HG02642 (cell line): Measurements from ENCODE around the gene FAM236B.
"Not testable (repeated sequence)": the region's sequence is repeated elsewhere in the genome, so short reads cannot be mapped to it uniquely, and the experiment has no call there.

Experiments used
- ATAC-seq: cut with Tn5 transposase; IDR thresholded peaks from one replicate; pipeline ENCODE4 v1.9.1; 2021; ENCODE audit warnings: mild to moderate bottlenecking; ENCODE audit not compliant: unreplicated experiment, poor library complexity

Gene FAM236B

DNA sequence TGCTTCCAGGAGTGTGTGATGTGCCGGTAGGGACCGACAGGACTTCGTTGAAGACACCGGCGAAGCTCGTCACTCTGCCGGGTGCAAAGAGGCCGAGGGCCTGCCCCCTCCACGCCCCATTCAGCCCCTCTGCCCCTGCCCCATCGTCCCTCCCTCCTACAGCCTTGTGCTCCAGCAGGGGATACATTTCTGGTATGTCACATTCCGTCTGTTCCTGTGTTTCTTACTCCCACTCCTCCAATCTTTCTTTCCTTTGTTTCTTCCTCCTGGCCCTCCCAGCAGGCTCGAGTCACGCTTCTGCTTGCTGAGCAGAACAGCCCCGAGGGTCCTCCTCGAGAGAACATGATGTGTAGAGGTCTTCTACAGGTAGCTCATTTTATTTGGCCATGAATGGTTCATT lies at the start of gene FAM236B:
Gene FAM236B, minus strand, starts transcription at position 101 of the 400 bp plus-strand sequence. Its CDS starts 100 bp downstream, at position 1.
- ATAC-seq: not testable (repeated sequence)

DNA sequence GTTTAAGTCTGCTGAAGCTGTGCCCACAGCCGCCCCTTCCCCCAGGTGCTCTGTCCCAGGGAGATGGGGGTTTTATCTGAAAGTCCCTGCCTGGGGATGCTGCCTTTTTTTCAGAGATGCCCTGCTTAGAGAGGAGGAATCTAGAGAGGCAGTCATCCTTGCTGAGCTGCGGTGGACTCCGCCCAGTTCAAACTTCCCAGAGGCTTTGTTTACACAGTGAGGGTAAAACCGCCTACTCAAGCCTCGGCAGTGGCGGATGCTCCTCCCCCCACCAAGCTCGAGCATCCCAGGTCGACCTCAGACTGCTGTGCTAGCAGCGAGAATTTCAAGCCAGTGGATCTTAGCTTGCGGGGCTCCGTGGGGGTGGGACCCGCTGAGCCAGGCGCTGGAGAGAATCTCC lies 48.2 kb upstream of the FAM236B start:
- not testable (repeated sequence) for ATAC-seq

DNA sequence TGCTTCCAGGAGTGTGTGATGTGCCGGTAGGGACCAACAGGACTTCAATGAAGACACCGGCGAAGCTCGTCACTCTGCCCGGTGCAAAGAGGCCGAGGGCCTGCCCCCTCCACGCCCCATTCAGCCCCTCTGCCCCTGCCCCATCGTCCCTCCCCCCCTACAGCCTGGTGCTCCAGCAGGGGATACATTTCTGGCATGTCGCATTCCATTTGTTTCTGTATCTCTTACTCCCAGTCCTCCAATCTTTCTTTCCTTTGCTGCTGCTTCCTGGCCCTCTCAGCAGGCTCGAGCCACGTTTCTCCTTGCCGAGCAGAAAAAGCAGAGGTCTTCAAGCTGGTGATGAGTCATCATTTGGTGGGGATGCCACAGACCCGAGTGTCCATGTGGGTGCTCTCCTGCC lies 25.6 kb upstream of the FAM236B start, which contains the start of gene FAM236D:
Gene FAM236D, minus strand, starts transcription at position 101 of the 400 bp plus-strand sequence. Its CDS starts 100 bp downstream, at position 1.
- ATAC-seq: not testable (repeated sequence)

DNA sequence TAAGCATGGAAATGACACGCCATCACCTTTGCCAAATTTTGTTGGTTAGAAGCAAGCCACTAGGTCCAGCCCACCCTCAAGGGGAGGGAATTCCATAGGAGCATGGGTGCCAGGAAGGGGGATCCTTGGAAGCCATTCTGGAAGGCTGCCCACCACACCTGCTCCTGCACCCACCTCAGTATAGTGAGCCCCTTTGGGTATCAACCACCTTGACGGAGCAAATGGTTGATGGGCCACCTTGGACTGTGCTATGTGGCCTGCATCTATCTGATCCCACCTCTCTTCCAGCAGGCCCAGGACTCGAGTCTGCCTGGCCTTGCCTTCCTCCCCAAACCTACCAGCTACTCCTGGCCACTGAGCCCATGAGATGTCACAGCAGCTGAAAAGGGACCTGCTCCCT lies 7.9 kb upstream of the FAM236B start:
- ATAC-seq: not testable (repeated sequence)

DNA sequence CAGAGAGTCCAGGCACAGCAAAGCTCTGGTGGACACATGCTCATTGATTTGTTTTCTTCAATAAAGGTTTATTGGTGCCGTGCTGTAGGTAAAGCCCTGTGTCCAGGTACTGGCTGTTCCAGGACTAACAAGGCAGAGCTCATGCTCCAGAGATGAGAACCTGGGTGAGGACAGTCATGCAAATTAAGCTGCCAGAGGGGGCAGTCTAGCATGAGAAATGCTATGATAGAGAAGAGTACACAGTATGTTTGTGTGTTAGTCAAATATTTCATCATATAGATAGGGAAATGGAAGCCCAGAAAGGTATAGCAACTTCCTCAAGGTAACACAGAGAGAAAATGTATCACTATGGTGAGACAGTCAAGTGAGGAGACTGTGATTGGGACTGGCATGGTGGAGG lies 5.7 kb upstream of the FAM236B start:
- not testable (repeated sequence) for ATAC-seq

DNA sequence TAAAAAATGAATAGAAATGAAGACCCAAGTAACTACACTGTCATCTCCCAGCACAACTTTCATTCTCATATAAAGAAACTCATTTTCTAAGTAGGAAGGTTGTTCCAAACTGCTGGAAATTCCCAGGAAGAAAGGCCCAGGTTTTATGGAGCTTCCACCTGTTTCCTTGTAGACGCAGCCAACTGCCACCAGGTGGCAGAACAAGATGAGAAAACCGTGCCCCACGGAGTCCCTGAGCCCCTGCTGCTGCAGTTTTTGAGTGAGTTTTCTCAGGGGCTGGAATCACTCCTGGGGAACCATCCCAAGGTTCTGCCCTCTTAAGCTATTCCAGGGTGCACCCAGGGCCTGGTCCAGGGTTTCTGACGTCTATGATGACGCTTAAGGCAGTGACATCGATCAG lies 1.5 kb upstream of the FAM236B start:
- not testable (repeated sequence) for ATAC-seq

DNA sequence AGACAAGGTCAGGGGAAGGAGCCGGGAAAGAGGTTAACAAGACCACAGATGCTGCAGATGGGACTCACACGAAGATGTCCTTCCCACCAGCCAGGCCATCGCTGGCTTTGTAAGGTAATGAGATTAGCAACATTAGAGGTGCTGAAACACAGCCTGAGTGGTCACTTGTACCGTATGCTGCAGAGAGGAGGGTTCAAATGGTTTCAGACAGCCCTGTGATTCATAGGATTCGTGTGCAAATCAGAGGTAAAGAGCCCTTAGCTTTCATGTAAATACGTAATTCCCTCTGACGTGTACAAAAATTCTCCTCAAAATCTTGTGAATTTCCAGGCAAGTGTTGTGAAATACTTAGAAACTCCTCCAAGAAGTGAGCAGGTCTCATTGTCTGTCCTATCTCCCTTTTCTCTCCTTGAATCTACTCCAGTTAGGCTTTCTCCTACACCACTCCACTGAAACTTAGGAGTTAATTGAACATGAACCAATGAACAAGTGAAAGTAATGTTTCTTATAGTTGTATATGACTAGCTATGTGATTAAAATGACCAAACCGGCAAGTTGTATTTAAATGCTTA lies 991 bp upstream of the FAM236B start:
- not testable (repeated sequence) for ATAC-seq

DNA sequence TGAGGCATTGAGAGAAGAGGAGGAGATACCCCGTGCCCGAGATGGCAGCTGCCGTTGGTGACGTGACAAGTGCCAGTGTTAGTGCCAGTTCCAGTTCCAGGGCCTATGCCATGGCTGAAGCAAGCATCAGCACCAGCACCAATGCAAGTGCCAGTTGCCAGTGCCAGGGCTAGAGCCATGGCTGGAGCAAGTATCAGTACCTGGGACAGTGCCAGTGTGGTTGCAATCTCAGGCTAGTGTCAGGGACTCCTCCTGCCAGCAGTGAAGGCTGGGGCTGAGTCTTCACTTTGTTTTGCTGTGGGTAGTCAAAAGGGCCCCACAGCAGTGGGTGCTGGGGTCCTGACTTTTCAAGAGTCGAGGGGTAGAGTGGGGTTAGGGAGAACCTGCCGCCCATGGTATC lies 4.3 kb downstream of the FAM236B start:
- ATAC-seq: not testable (repeated sequence)

DNA sequence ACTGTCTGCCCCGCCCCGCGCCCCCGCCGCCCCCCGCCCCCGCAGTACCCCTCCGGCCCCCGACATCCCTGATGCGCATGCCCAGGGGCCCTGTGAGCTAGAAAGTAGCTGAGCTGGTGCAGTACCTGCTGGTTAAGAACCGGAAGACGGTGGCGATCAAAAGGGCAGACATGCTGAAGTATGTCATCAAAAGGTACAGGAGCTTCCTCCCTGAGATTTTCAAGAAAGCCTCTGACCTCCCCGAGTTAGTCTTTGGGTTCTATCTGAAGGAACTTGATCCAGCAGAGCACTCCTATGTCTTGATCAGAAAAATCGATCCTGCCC lies 5.0 kb downstream of the FAM236B start:
- peak; percentile 60 for ATAC-seq

DNA sequence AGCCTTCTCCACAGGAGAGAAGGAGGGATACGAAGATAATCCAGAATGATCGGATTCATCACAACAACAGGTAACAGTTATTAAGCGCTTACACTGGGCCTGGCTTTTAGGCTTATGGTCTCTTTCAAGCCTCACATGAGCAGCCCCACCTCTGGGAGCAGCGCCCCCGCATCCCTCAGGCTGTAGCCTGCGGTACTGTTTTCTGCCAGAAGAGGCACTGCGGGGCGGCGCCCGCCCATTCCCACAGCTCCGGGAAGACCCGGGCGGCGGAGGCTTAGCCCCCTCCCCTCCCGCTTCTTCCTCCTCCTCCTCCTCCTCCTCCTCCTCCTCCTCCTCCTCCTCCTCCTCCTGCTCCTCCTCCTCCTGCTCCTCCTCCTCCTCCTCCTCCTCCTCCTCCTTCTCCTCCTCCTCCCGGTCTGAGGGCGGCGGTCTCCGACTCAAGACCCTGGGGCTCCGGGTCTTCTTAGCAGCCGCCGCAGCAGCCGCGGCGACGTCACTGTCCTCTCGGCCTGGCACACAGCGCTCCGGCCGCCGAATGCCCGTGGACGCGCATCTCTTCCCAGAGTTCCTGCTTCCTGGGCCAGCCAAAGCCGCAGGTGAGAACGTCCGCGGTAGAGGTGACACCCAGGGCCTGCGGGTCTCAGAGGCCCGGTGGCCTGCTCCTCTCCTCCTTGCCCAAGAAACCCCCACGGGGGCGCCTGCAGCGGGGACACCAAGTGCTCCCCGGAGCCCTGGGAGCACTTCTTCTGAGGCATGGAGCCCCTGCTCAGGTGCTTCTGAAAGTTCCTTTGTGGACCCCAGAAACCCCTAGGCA lies 5.6 kb downstream of the FAM236B start, which contains the start of gene DMRTC1B:
Gene DMRTC1B, plus strand, starts transcription at position 238 of the 814 bp plus-strand sequence. CDS start 68,246 bp downstream, outside the sequence.
- ATAC-seq: peak; percentile 91

DNA sequence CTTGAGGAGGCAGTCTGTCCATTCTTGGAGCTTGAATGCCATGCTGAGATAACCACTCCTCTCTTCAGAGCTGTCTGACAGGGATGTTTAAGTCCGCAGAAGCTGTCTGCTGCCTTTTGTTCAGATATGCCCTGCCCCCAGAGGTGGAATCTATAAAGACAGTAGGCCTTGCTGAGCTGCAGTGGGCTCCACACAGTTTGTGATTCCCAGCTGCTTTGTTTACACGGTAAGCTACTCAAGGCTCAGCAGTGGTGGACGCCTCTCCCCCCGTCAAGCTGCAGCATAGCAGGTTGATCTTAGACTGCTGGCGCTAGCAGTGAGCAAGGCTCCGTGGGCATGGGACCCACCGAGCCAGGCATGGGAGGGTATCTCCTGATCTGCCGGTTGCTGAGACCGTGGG lies 22.0 kb downstream of the FAM236B start:
- not testable (repeated sequence) for ATAC-seq

DNA sequence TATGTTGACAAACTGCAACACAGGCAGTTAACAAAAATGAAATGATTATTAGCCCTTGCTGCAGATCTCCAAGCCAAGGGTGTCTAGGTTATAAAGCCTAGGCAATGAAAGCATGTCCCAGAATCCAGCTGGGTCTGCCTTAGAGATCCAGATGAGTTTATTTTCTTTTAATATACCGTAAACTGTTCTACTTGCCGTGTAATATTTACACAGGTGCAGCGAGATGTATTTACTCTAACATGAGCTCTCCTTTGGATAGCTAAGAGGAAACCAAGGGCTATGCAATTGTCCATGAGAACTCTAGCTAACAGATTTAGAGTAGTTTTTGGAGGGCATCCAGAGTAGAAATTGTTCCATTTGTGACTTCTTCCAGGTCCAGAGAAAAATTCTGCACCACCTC lies 33.9 kb downstream of the FAM236B start:
- not testable (repeated sequence) for ATAC-seq

DNA sequence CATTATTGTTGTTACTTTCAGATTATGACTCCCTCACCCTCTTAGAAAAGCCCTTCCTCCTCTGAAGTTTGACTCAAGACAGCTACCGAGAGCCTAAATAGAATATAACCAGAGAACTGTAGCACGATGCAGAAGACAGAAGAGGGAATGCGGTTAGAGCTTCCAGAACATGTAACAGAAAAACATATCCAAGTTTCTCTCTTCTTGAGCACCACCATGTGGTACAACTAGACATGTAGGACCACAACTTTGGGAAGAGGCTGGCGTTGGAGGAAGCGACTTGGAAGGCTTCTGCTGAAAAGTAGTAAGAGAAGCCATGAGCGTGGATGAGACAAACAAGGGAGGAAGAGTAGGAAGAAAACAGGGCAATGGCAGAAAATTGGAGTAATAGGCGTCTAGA lies 36.9 kb downstream of the FAM236B start:
- ATAC-seq: not testable (repeated sequence)

DNA sequence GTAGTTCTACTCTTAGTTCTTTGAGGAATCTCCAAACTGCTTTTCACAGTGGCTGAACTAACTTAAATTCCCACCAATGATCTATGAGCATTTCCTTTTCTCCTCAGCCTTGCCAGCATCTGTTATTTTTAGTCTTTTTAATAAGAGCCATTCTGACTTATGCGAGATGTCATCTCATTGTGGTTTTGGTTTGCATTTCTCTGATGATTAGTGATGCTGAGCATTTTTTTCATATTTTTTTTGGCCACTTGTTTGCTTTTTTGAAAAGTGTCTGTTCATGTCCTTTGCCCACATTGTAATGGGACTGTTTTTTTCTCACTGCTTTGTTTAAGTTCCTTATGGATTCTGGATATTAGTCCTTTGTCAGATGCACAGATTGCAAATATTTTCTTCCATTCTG lies 46.9 kb downstream of the FAM236B start:
- ATAC-seq: no peak

DNA sequence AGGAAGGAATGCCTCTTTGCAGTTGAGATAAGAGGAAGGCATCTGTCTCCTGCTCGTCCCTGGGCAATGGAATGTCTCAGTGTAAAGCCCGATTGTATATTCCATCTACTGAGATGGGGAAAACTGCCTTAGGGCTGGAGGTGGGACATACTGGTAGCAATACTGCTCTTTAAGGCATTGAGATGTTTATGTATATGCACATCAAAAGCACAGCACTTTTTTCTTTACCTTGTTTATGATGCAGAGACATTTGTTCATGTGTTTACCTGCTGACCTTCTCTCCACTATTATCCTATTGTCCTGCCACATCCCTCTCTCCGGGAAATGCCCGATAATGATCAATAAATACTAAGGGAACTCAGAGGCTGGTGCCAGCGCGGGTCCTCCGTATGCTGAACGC lies 48.8 kb downstream of the FAM236B start:
- not testable (repeated sequence) for ATAC-seq
